NCI-H510A treated with DMSO at 0.1 percent for 48 hours (cell line): Measurements from ENCODE around the gene MAB21L4.
A peak's percentile ranks its signal among the peaks of the same experiment; 100 is the strongest.

Source experiments
- DNase-seq: peaks from one replicate; lab custom pipeline; 2025; lab: John Stamatoyannopoulos, UW

MAB21L4 gene

GRCh38 chr2:240894006-240894405 lies 1.9 kb downstream of the MAB21L4 start:
- no peak for DNase-seq

- DNase-seq = peak; percentile 29
These were observed 2.6 kb downstream of the MAB21L4 start for GRCh38 chr2:240893363-240893844.

GRCh38 chr2:240892925-240893324 lies 3.0 kb downstream of the MAB21L4 start:
- DNase-seq = no peak

GRCh38 chr2:240892356-240892755 lies 3.6 kb downstream of the MAB21L4 start:
- no peak for DNase-seq

GRCh38 chr2:240891492-240892340 lies 4.2 kb downstream of the MAB21L4 start:
- no peak for DNase-seq

GRCh38 chr2:240890691-240891090 lies 5.3 kb downstream of the MAB21L4 start:
- DNase-seq = no peak

GRCh38 chr2:240889601-240890560 lies 6.1 kb downstream of the MAB21L4 start:
- no peak for DNase-seq

- no peak for DNase-seq
These were observed 6.9 kb downstream of the MAB21L4 start for GRCh38 chr2:240888890-240889573.

- DNase-seq = no peak
These were observed 7.6 kb downstream of the MAB21L4 start for GRCh38 chr2:240888130-240888889.

- no peak for DNase-seq
These were observed 8.3 kb downstream of the MAB21L4 start for GRCh38 chr2:240887631-240888030.

GRCh38 chr2:240886678-240887609 lies 9.0 kb downstream of the MAB21L4 start:
- no peak for DNase-seq

GRCh38 chr2:240886023-240886565 lies 9.9 kb downstream of the MAB21L4 start:
- no peak for DNase-seq

GRCh38 chr2:240885566-240885965 lies 10.4 kb downstream of the MAB21L4 start:
- DNase-seq = no peak

- DNase-seq = no peak
These were observed 11.2 kb downstream of the MAB21L4 start for GRCh38 chr2:240884745-240885144.

- DNase-seq = no peak
These were observed 11.7 kb downstream of the MAB21L4 start for GRCh38 chr2:240884221-240884620.

- DNase-seq = peak; percentile 76
These were observed 14.0 kb downstream of the MAB21L4 start for GRCh38 chr2:240881913-240882312.

- no peak for DNase-seq
These were observed 16.9 kb downstream of the MAB21L4 start for GRCh38 chr2:240879105-240879504.

- no peak for DNase-seq
These were observed 17.5 kb downstream of the MAB21L4 start for GRCh38 chr2:240878341-240878936.
